ENCODE data around the gene GNAO1.

GNAO1 gene

GRCh38 chr16:56198006-56198754 lies 6.9 kb downstream of the GNAO1 start:
- no peak for DNase-seq

DNA sequence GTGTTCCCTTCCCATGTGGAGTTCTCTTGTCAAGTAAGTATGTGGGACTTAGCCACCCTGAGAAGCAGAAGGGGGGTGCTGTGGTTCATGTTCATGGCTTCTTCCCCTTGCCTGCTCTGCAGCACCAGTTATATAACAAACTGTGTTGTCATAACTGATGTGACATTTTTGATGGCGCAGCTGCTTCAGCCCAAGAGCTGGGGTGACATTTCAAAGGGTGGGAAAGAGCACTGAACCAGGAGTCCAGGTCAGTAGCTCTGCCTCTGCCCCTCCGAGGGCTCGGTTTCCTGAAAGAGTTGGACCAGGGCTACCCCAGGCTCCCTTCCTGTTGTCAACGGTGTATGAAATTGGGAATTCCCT lies 7.4 kb downstream of the GNAO1 start:
- no peak for DNase-seq

DNA sequence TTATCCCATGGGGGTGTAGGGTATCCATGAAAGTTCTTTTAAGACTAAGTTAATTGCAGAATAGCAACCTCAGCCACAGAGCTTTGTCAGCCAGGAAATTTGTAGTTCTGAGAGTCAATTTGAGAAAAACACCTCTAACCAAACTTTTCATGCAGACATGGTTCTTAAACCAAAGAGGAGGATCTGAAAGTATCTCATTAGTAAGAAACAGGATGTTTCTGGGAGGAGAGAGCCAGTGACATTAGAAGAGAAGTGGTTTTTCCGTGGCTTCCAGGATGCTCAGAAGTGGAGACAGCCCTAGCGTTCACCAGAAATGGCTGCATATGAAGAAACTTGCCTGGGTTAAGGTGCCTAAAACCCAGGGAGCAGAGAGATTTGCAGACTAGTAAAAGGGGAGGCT lies 7.9 kb downstream of the GNAO1 start:
- no peak for DNase-seq

DNA sequence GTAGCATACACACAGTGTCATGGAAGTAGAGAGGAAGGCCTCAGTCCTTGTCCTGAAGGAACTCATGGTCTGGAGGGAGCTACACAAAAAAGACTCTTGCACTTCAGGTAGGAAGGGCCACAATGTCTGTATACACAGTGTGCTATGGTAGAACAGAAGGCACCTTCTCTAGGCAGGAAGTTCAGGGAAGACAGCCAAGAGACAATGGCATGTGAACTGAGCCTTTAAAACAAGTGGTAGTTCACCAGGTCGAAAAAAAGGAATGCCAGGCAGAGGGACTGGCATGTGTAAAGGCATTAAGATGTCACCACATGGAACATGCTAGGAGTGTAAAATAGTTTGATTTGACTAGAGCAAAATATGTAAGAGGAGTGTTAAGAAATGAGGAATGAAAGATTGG lies 9.7 kb downstream of the GNAO1 start:
- DNase-seq, result no peak

- no peak for DNase-seq
Observed at GRCh38 chr16:56202036-56202435, 10.7 kb downstream of the GNAO1 start.

GRCh38 chr16:56203052-56203451 lies 11.8 kb downstream of the GNAO1 start:
- no peak for DNase-seq

GRCh38 chr16:56204816-56205215 lies 13.5 kb downstream of the GNAO1 start:
- DNase-seq, result no peak

- no peak for DNase-seq
Observed at GRCh38 chr16:56206951-56207350, 15.7 kb downstream of the GNAO1 start.

DNA sequence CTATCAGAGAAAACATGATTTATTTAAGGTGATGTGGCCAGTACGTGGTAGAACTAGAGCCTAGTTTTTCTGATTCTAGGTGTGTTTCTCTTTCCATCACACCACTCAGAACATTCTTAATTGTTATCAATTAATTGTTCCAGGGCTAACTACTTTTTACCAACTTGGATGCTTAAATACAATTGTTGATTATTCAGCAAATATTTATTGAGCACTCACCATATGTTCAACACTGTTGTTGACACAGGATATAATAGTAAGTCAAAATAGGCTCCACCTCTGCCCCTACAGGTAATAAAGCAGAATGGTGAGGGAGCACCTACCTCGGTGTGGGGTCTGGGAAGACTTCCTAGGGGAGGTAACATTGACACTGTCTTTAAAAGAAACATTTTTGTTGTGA lies 16.1 kb downstream of the GNAO1 start:
- no peak for DNase-seq

- DNase-seq, result no peak
Observed at GRCh38 chr16:56211435-56211981, 20.2 kb downstream of the GNAO1 start.

- no peak for DNase-seq
Observed at GRCh38 chr16:56212144-56212543, 20.9 kb downstream of the GNAO1 start.

DNA sequence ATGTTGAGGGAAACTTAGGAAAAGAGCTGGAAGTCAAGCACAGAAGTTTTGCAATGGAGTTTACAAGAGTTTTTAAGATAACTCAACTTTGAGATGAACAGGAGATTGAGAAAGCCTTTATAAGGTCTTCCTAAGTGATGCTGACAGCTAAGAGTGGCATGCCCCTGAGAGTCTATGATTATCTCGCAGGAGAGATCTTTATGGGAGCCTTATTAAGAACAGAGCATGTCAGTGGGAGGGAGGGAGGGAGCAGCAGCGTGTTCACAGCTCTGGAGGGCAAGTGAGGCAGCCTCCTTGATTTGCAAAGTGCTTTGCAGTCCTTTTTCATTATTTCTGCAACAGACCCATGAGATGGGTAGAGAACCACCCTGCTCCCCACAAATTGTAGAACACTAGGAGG lies 30.7 kb downstream of the GNAO1 start:
- no peak for DNase-seq

DNA sequence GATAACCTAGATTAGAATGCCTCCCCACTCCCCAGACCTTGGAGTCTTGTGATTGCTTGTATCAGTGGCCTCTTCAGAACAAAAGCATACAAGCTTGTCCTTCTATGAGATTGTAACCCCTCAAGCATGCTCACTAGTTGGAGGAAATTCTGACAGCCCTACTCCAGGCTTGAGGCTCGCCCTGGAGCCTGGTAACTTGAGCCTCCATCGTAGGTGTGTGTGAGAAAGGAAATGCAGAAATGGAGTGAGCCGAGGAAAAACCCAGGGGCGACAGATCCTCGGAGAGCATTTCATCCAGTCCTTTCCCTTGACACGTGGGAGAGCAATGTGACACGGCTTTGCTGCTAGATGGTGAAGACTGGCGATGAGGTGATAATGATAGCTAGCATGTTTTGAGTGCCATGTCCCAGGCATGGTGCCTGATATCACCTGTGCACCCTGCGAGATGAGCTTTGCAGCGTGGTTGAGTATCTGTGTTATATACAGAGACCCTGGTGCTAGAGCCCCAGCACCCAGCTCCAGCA lies 31.2 kb downstream of the GNAO1 start:
- no peak for DNase-seq

DNA sequence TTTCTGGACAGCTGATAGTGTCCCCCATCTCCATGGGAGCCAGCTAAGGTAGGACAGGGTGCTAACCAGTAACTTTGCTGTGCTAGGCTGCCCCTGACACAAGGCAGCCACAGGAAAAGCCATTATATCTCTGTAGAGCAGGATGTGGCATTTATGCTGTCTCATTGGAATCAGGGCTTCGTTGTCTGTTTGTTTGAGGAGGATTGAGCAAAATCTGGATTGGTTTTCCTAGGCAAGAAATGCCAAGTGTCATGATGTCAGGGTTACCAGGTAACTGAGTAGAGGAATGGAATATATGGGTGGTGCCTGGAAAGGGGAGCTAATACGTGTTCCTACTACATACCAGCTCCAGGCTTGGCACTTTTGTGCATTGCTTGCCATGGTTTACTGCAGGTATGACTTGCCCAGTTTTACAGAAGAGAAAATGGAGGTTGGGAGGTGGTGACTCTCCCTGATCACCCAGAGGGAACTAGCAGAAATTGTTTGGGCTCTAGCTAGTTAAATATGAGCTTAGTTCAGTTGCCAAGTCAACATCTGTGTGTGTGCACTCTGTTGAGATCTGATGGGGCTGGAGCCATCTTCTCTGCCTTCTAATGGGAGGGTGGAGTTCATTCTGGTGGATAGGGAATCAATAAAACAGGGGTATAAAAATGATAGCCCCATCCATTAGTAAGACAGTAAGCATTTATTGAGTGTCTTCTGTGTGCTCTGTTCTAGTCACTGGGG lies 33.9 kb downstream of the GNAO1 start:
- no peak for DNase-seq

- DNase-seq, result no peak
Observed at GRCh38 chr16:56226187-56226586, 34.9 kb downstream of the GNAO1 start.

GRCh38 chr16:56226845-56227525 lies 35.7 kb downstream of the GNAO1 start:
- no peak for DNase-seq

DNA sequence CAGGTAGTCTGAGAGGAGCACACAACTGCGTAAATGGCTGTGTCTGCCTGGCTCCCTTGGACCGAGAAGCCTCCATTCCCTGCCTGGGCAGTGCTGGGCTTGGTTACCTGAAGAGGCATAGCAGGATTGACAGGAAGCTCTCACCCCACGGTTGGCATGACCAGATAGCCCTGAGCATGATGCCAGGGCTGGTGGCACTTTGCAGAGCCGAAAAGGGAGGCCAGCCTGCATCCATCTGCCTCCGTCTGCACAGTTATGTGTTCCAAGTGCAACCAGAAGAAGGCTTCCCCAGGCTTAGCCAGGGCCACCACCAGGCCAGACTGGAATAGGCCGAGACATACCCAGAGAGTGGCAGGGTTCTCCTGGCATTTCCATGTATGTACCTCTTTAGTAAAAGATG lies 36.6 kb downstream of the GNAO1 start:
- no peak for DNase-seq

- DNase-seq, result no peak
Observed at GRCh38 chr16:56228476-56228875, 37.2 kb downstream of the GNAO1 start.

DNA sequence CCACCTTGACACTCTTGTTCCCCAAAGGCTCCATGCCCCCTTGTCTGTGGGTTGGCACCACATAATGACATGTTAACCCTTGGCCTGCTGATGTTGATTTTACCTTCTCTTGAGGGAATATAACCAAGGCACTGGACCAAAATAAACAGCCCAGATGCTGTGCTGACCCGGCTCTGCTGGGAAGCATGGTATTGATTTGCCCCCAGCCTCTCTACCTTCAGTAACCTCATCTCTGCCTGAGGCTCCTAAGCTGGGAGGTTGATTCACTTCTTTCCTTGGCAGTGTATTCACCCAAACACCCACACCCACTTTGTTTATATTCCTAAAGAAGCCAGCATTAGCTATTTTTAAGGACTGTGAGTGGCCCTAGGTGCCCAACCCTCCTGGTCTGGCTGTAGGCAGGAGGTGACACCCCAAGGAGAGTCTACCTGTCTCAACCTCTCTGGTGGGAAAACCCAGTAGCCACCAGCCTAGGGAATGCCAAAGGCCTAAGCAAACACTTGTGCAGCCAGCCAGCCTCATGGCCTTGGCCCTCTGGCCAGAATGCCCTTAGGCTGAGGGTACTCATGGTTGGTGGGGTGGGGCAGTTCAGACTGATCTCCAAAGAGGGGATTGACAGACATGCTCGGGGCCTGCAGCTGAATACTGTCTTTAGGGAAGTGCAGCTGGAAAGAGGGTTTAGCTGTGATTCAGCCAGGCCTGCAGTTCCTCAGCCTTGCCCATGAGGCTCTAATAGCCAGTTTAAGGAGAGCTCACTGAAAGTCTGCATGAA lies 42.7 kb downstream of the GNAO1 start:
- DNase-seq, result no peak

- no peak for DNase-seq
Observed at GRCh38 chr16:56234737-56235136, 43.4 kb downstream of the GNAO1 start.

DNA sequence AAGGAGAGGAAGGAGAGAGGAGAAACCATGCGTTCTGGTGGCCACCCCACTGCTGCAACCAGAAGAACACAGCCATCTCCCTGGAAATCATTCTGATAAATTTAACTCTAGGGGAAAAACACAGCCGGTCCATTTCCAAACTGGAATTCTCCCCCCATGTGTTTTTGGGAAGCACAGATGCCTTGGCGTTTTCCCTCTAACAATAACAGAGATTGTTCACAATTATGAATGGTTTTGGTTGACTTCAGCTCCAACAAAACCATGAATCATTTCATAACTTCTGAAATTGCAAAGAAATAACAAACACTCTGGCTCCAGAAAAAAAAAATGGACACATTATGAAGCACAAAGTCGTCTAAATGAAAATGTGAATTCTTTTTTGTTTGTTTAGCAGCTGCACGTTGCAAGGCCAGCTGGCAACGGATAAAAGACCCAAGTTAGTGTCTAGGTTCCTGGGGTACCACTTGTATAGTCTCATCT lies 46.2 kb downstream of the GNAO1 start:
- DNase-seq, result no peak

DNA sequence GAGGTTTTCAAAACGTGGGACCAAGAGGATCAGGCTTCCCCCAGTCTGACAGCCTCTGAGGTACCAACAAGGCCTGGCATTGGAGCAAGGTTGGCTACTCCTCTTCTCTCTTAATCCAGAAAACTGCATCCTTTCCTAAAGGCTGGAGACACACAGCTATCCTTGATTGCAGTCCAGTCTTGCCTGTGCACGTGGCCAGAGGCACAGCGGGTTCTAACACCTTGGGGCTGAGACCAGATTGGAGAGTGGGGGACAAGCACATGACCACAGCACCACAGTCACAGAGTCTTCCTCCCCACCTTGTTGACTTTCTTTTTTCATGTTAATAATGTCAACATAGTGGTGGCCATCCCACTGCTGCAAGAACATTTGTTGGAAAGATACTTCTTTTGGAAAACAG lies 46.9 kb downstream of the GNAO1 start:
- no peak for DNase-seq

DNA sequence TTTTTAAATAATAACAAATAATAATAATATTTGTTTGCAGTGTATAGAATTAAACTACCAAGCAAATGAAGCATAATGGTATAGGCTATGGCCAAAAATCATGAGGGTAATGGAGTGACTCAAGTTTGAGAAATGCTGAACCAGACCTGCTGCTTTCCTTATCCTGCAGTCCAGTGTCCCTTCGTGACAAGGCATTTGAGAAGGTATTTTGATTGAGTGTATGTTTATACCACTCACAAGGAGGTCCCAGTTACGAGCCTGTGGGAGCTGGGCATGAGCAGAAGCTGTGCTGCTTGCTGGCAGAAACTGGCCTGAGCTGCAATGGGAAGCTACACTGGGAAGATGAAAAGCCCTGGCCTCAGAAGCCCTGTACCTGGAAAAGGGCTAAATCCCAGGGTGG lies 50.3 kb downstream of the GNAO1 start:
- no peak for DNase-seq
